Coronary artery (tissue), 2 donors: ENCODE measurements around the gene ANKRD52.

Source experiments
- DNase-seq: peaks from one replicate; pipeline ENCODE4 v3.0.0-alpha.2; 2017; ENCODE audit warnings: low spot score
- H3K27ac ChIP-seq, 2 donors: fragments of 200-600 bp; sonication (generic); one replicate each; pipeline ENCODE4 v1.5.1; 2016 to 2019
- H3K4me3 ChIP-seq: fragments of 200-600 bp; sonication (generic); 2 replicates; pipeline ENCODE4 v1.5.1; 2016; ENCODE audit warnings: mild to moderate bottlenecking, moderate library complexity
- TF ChIP-seq, protein P1 (sequence below): fragments of 200-600 bp; sonication (generic); IDR thresholded peaks from one replicate; pipeline ENCODE4 v1.5.1; 2019; ENCODE audit warnings: antibody characterized with exemption

ANKRD52 gene

DNA sequence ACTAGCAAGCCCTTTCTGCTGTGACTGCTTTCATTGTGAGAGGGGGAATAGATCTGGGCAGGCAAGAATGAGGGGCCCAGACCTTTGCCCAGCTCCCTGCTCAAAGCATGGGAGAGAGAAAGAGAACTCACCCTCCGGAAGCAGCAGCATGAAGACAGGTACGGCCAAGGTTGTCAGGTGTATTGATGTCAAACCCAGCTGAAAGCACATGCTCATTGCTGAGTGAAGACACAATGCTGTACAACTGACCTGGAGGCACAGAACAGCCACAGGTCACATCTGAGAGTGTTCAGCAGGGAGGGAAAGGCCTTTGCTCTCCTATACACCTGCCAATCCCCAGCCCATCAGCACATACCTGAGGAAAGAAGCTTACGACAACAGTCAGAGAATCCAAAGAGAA lies 5.5 kb downstream of the ANKRD52 start:
- TF ChIP-seq, protein P1, sequence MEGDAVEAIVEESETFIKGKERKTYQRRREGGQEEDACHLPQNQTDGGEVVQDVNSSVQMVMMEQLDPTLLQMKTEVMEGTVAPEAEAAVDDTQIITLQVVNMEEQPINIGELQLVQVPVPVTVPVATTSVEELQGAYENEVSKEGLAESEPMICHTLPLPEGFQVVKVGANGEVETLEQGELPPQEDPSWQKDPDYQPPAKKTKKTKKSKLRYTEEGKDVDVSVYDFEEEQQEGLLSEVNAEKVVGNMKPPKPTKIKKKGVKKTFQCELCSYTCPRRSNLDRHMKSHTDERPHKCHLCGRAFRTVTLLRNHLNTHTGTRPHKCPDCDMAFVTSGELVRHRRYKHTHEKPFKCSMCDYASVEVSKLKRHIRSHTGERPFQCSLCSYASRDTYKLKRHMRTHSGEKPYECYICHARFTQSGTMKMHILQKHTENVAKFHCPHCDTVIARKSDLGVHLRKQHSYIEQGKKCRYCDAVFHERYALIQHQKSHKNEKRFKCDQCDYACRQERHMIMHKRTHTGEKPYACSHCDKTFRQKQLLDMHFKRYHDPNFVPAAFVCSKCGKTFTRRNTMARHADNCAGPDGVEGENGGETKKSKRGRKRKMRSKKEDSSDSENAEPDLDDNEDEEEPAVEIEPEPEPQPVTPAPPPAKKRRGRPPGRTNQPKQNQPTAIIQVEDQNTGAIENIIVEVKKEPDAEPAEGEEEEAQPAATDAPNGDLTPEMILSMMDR: no peak
- H3K4me3 ChIP-seq: no peak overlapping the region
- no peak for DNase-seq
- H3K27ac ChIP-seq: no peak overlapping the region

DNA sequence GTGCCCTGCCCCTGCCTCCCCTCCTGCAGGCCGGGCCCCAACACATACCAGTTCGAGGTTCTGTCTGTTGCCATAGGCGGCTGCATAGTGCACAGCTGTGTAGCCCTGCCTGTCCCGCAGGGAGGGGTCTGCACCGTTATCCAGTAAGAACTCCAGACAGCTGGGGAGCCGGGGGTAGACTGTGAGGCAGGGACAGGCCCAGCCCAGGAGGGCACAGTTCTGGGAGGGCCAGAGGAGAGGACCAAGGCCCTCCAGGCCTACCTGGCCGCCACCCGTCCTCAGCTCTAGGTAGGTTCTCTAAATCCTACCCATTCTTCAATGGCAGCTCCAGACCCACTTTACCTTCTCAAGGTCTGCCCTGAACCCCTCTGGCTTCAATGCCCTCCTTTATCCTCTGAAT lies 9.5 kb downstream of the ANKRD52 start:
- DNase-seq: no peak

DNA sequence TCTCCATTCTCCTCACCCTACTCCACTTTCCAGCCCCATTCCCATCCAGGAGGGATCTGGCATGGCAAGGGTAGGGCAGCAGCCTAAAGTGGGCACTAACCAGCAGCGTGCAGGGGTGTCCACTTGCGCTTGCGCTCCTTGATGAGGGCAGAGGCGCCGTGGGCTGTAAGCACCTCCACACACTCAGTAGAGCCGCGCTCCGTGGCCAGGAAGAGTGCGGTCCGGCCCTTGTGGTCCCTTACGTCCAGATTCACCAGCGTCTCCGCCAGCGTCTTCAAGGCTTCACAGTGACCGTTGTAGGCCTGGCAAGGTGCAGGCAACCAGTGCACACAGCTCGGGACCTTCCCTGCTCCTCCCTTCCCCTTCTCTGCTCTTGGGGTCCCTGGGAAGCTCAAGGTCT lies 10.3 kb downstream of the ANKRD52 start:
- TF ChIP-seq, protein P1: no peak
- Histone ChIP-seq H3K27ac (no peak overlapping the region), H3K4me3 (no peak overlapping the region)
- DNase-seq: no peak

More for the DNA sequence above, 9.5 kb downstream of the ANKRD52 start:
- H3K4me3 ChIP-seq: no peak overlapping the region
- no peak overlapping the region for H3K27ac ChIP-seq
- TF ChIP-seq, protein P1: no peak

DNA sequence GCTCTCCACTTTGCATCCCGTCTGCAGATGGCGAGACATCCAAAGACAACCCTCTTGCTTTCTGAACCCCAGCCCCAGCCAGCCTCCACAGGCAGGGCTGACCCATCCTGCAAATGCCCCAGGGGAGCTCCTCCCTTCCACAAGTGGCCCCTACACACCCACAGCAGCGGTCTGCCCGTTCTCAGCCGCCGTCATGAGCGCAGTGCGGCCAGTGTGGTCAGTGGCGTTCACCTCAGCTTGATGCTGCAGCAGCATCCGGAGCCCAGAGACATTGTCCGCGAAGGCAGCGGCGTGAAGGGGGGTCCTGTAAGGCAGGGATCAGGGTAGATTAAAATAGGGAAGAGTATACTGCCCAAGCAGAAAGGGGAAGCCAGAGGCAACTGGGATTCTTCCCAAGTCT lies 13.7 kb downstream of the ANKRD52 start:
- Histone ChIP-seq H3K27ac (no peak overlapping the region), H3K4me3 (no peak overlapping the region)
- DNase-seq: no peak
- TF ChIP-seq, protein P1: no peak

DNA sequence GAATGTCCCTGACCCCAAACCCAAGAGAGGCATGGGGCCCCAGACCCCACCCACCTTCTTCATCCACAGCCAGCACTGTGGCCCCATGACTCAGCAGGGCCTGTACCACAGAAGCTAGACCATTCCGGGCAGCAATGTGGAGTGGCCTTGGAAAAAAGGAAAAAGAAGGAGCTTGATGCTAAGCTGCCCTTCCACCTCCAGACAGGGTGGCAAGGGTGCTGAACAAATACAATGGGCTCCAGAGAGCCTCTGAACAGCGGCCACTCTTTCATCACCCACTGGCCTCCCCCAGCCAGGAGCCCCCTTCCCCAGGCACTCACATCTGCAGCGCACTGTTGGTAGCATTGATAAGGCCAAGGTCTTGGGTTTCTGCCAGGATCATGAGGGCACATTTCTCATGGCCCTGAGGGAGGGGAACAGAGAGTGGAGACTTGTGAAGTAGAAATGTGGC lies 14.4 kb downstream of the ANKRD52 start:
- no peak overlapping the region for H3K27ac ChIP-seq
- no peak overlapping the region for H3K4me3 ChIP-seq
- no peak for DNase-seq
- TF ChIP-seq, protein P1: no peak

DNA sequence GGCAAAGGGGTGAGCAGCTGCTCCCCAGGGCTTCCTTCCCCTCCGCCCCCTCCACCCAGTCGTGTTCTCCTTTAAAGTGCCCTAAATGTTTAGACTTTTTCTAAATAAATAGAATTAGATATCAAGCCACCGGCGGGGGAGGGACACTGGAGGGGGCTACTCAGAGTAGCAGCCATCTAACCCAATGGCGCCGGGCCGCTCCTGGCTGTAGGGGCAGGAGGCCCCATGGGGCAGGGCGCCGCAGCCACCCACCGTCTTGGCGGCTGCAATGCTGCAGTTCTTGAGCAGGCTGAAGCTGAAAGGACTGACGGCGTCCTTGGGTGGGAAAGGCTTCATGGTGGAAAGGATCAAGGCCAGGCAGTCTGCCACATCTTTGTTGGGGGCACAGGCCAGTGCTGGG lies 15.2 kb downstream of the ANKRD52 start:
- Histone ChIP-seq H3K4me3 (no peak overlapping the region), H3K27ac (no peak overlapping the region)
- TF ChIP-seq, protein P1: no peak
- no peak for DNase-seq

DNA sequence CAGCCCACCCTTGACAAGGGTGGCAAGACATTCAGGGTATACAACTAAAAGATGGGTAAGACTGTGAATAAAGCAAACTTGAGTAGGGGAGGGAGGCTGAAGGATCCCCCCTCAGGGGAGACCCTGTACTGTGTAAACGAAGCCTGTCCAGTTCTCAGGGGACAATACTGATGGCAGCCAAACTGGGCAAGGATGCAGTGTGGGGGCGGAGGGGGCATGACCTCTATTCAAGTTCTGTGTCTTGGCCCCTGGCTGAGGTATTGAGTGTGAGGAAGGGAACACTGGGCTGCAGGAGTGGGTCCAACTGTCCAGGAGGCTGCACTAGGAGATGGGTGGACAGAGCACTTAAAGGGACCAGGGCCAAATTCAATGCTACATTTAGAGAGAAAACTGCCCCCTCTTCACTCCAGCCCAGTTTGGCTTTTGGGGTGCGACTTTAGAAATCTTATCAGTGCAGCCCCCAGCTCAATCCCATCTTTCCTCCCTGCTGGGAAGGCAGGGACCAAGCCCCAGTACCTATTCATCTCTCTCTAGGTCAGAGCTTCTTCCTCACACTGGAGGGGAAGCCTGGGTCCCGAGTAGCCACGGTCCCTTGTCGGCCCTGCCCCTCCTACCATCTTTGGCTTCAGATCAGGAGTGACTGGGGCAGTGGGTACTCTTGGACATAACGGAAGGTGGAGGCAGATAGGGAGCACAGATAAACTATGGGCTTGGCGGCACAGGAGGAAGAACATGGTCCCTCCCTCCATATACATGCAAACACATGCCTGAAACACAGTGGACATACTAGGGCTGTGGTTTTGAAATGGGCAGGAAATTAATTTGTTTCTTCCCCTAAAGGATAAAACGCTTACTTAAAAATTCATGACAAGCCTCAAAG lies 16.5 kb downstream of the ANKRD52 start:
- no peak for DNase-seq
- no peak overlapping the region for H3K27ac ChIP-seq
- H3K4me3 ChIP-seq: no peak overlapping the region
- TF ChIP-seq, protein P1: no peak
